ENCODE results near the gene LRCH1. TPM values are rescaled to one million over a fixed set of nuclear protein-coding genes. Genes with fewer than 3 reads are reported as not detected.

LRCH1 gene
- total and polyA plus RNA-seq, 10 of the 15 experiments (the other 5 are each of a cell fraction or from before 2014, with no cell fraction given), result 5.3 to 48.9 (median 14.4) TPM

- peak overlapping the region; percentile 11; the same call in 1 of the 2 replicates for H3K27ac ChIP-seq (ENCODE audit: control insufficient read depth, insufficient read depth)
- H3K4me3 ChIP-seq, result no peak overlapping the region
- TF ChIP-seq FOXK2 (IDR thresholded peaks at IDR 0.05), result no peak
- TF ChIP-seq CHD1 (IDR thresholded peaks at IDR 0.05; ENCODE audit: low read depth, low read length), result no peak
- no peak for TF ChIP-seq HDAC6 (IDR thresholded peaks at IDR 0.05; ENCODE audit: unreplicated experiment)
- no peak for TF ChIP-seq HSF1 (IDR thresholded peaks at IDR 0.05; ENCODE audit: low read depth, low read length)
- TF ChIP-seq HDAC2 (IDR thresholded peaks at IDR 0.05), result no peak
- no peak for TF ChIP-seq CREM (IDR thresholded peaks at IDR 0.05; ENCODE audit: low read depth)
- TF ChIP-seq IKZF1 (conservative IDR thresholded peaks at IDR 0.05), result peak; percentile 26; the same call in 1 of the 2 replicates
- peak; percentile 10 for TF ChIP-seq MEF2B (IDR thresholded peaks at IDR 0.05; ENCODE audit: partially characterized antibody, poor library complexity, severe bottlenecking)
- 0 out of 4 replicates have a peak, but pooled peaks of 1 of the 2 experiments have one; percentile 14 for TF ChIP-seq IKZF2 (IDR thresholded peaks at IDR 0.05)
- TF ChIP-seq ZNF622 (IDR thresholded peaks at IDR 0.05), result no peak
- H3K27me3 ChIP-seq (replicated peaks in 1 of 2; ENCODE audit: control insufficient read depth in 2 of 2, insufficient read depth in 2 of 2, low read length in 1 of 2), result no peaks in the 10 kb centered on the region
- H3K79me2 ChIP-seq (ENCODE audit: control insufficient read depth, insufficient read depth, low read length), result peaks cover 95% of the 10 kb centered on the region
- H3K4me2 ChIP-seq (ENCODE audit: control insufficient read depth, insufficient read depth), result peak overlapping the region; percentile 61; the same call in 1 of the 2 replicates
- no TSS peak for BruUV-seq (replicated peaks)
- in situ Hi-C loops (cut with MboI) (no loop called here), intact Hi-C loops (cut with micrococcal nuclease; ENCODE audit: unreplicated experiment) (no loop called here)
- no peak for DNase-seq (ENCODE audit: low read depth, low spot score)
- SMC1A ChIA-PET (ENCODE audit: uncharacterized antibody, unreplicated experiment), result interaction anchor here (1.0 to 9.0 kb wide), 13 partner anchors 10 to 100 kb away, joined by 3 to 170 read pairs (median 7); no protein-coding TSS in a partner anchor
- WGBS (ENCODE audit: insufficient coverage, insufficient replicate concordance, low lambda C conversion rate, missing lambda C conversion rate), result 28% methylated on average over 2 of the region's 2 CpGs
- H3K36me3 ChIP-seq (ENCODE audit: control insufficient read depth in 2 of 2, insufficient read depth in 2 of 2, low read length in 1 of 2), result no peaks in the 10 kb centered on the region
- no peak overlapping the region for H2AFZ ChIP-seq (ENCODE audit: control insufficient read depth, low read depth, low read length)
- peak; percentile 26 for ATAC-seq
- RAD21 ChIA-PET (ENCODE audit: unreplicated experiment), result interaction anchor here (0.9 to 5.5 kb wide), 16 partner anchors 9 to 68 kb away, joined by 3 to 40 read pairs (median 6); partner anchors contain the start of gene LRCH1
- POLR2A ChIA-PET, result interaction anchor here (0.7 to 4.0 kb wide), 9 partner anchors 10 to 42 kb away, joined by 3 to 16 read pairs (median 5); no protein-coding TSS in a partner anchor
- no peak for FAIRE-seq
- peaks cover 68% of the 10 kb centered on the region for H3K4me1 ChIP-seq (ENCODE audit: control insufficient read depth, insufficient read depth, low read length)
- H3K9ac ChIP-seq (ENCODE audit: control insufficient read depth, insufficient read depth, low read length), result no peak overlapping the region; the same call in 1 of the 2 replicates
- H3K9me3 ChIP-seq (replicated peaks; ENCODE audit: control insufficient read depth, insufficient read depth, low read length), result no peaks in the 10 kb centered on the region; the same call in 2 of the 3 replicates
- H4K20me1 ChIP-seq (ENCODE audit: control insufficient read depth, insufficient read depth), result no peaks in the 10 kb centered on the region
- CTCF ChIA-PET, result interaction anchor here (0.5 to 4.8 kb wide), 8 partner anchors 9 to 101 kb away, joined by 3 to 39 read pairs (median 5); no protein-coding TSS in a partner anchor
Observed at GRCh38 chr13:46620471-46620870, 67.5 kb downstream of the LRCH1 start.

Measured in GM12878 (cell line).